H9 (cell line): Measurements from ENCODE around the gene RGS14. TPM values are rescaled to one million over a fixed set of nuclear protein-coding genes. Genes with fewer than 3 reads are reported as not detected.

Source experiments
- DNase-seq: peaks from one replicate; pipeline ENCODE4 v3.0.0-alpha.2; 2017
- H2AFZ ChIP-seq: one replicate; pipeline ENCODE4 v1.6.1; 2013; ENCODE audit warnings: mild to moderate bottlenecking, low read length, control low read depth, moderate library complexity
- H2AK5ac ChIP-seq: 2 replicates; pipeline ENCODE4 v1.6.1; 2013; ENCODE audit warnings: low read length, control low read depth, mixed read lengths; ENCODE audit not compliant: insufficient read length
- H2BK120ac ChIP-seq: one replicate; pipeline ENCODE4 v1.6.1; 2013; ENCODE audit warnings: low read depth, mild to moderate bottlenecking, low read length, control low read depth, inconsistent platforms; ENCODE audit not compliant: poor library complexity, severe bottlenecking
- H2BK12ac ChIP-seq: 2 replicates; pipeline ENCODE4 v1.6.1; 2013; ENCODE audit warnings: low read length, control low read depth, mixed read lengths, low read depth; ENCODE audit not compliant: insufficient read length
- H2BK15ac ChIP-seq: 2 replicates; pipeline ENCODE4 v1.6.1; 2013; ENCODE audit warnings: low read depth, low read length, control low read depth
- H2BK20ac ChIP-seq: one replicate; pipeline ENCODE4 v1.6.1; 2013; ENCODE audit warnings: low read depth, mild to moderate bottlenecking, low read length, control low read depth, inconsistent platforms; ENCODE audit not compliant: poor library complexity, severe bottlenecking
- H2BK5ac ChIP-seq: 2 replicates; pipeline ENCODE4 v1.6.1; 2013; ENCODE audit warnings: low read length, control low read depth, mixed read lengths; ENCODE audit not compliant: insufficient read length
- H3K14ac ChIP-seq: 2 replicates; pipeline ENCODE4 v1.6.1; 2013; ENCODE audit warnings: low read length, control low read depth; ENCODE audit not compliant: insufficient read depth
- H3K18ac ChIP-seq: 2 replicates; pipeline ENCODE4 v1.6.1; 2013; ENCODE audit warnings: low read depth, mild to moderate bottlenecking, mixed read lengths, low read length, control low read depth; ENCODE audit not compliant: insufficient read length
- H3K23ac ChIP-seq: 2 replicates; pipeline ENCODE4 v1.6.1; 2013; ENCODE audit warnings: low read length, control low read depth, mixed read lengths, low read depth; ENCODE audit not compliant: insufficient read length
- H3K23me2 ChIP-seq: 2 replicates; pipeline ENCODE4 v1.6.1; 2013; ENCODE audit warnings: low read depth, mild to moderate bottlenecking, mixed read lengths, low read length, control low read depth; ENCODE audit not compliant: insufficient read length, poor library complexity, severe bottlenecking
- H3K27ac ChIP-seq: 2 replicates; pipeline ENCODE4 v1.5.1; 2013; ENCODE audit warnings: low read length, control low read depth, mixed read lengths, low read depth; ENCODE audit not compliant: insufficient read length
- H3K27me3 ChIP-seq: 2 replicates; pipeline ENCODE4 v1.6.1; 2013; ENCODE audit warnings: low read length, control low read depth, inconsistent platforms; ENCODE audit not compliant: insufficient read depth
- H3K4ac ChIP-seq: 2 replicates; pipeline ENCODE4 v1.6.1; 2013; ENCODE audit warnings: low read depth, mild to moderate bottlenecking, control low read depth, inconsistent platforms, low read length, moderate library complexity
- H3K4me1 ChIP-seq: 2 replicates; pipeline ENCODE4 v1.6.1; 2013; ENCODE audit warnings: low read length, control low read depth, inconsistent platforms; ENCODE audit not compliant: insufficient read depth
- H3K4me2 ChIP-seq: 2 replicates; pipeline ENCODE4 v1.6.1; 2013; ENCODE audit warnings: low read length, control low read depth, mixed read lengths; ENCODE audit not compliant: insufficient read length, insufficient read depth
- H3K56ac ChIP-seq: 2 replicates; pipeline ENCODE4 v1.6.1; 2013; ENCODE audit warnings: low read depth, mild to moderate bottlenecking, mixed read lengths, low read length, control low read depth; ENCODE audit not compliant: insufficient read length
- H3K79me1 ChIP-seq: 2 replicates; pipeline ENCODE4 v1.6.1; 2013; ENCODE audit warnings: low read depth, mild to moderate bottlenecking, moderate library complexity, low read length, control low read depth, inconsistent platforms; ENCODE audit not compliant: insufficient read depth, poor library complexity, severe bottlenecking
- H3K79me2 ChIP-seq: 2 replicates; pipeline ENCODE4 v1.6.1; 2013; ENCODE audit warnings: low read length, control low read depth, inconsistent platforms; ENCODE audit not compliant: insufficient read depth
- H3K9ac ChIP-seq: 2 replicates; pipeline ENCODE4 v1.6.1; 2013; ENCODE audit warnings: low read length, control low read depth, mixed read lengths; ENCODE audit not compliant: insufficient read length; ENCODE audit errors: extremely low read depth
- H3K9me3 ChIP-seq: one replicate; pipeline ENCODE4 v1.6.1; 2013; ENCODE audit warnings: low read depth, low read length, inconsistent platforms; ENCODE audit not compliant: control insufficient read depth
- H3T11ph ChIP-seq: one replicate; pipeline ENCODE4 v1.6.1; 2013; ENCODE audit warnings: mild to moderate bottlenecking, low read length, control low read depth, inconsistent platforms
- H4K20me1 ChIP-seq: one replicate; pipeline ENCODE4 v1.6.1; 2013; ENCODE audit not compliant: control insufficient read depth, insufficient read length, insufficient read depth
- H4K5ac ChIP-seq: 2 replicates; pipeline ENCODE4 v1.6.1; 2013; ENCODE audit warnings: low read depth, mild to moderate bottlenecking, mixed read lengths, low read length, control low read depth; ENCODE audit not compliant: insufficient read length
- H4K8ac ChIP-seq: replicated peaks from 2 replicates; pipeline ENCODE4 v1.6.1; 2013; ENCODE audit warnings: low read length, control low read depth, mixed read lengths, low read depth; ENCODE audit not compliant: insufficient read length
- H4K91ac ChIP-seq: 2 replicates; pipeline ENCODE4 v1.6.1; 2013; ENCODE audit warnings: low read depth, mild to moderate bottlenecking, moderate library complexity, mixed read lengths, low read length, control low read depth; ENCODE audit not compliant: insufficient read length
- H3K27ac Mint-ChIP-seq, 3 experiments: 2 replicates in 2 of 3; 3 replicates in 1 of 3; pipeline ENCODE4 v1.8.0; 2020 to 2021; ENCODE audit warnings: mixed read lengths in 3 of 3, mild to moderate bottlenecking in 1 of 3, moderate library complexity in 1 of 3
- H3K27me3 Mint-ChIP-seq: 2 replicates; pipeline ENCODE4 v1.8.0; 2021; ENCODE audit warnings: low read depth, mild to moderate bottlenecking, moderate library complexity, mixed read lengths
- H3K36me3 Mint-ChIP-seq, 3 experiments: 2 replicates in 2 of 3; 3 replicates in 1 of 3; pipeline ENCODE4 v1.8.0; 2020 to 2021; ENCODE audit warnings: low read depth in 3 of 3, mixed read lengths in 3 of 3; ENCODE audit not compliant: insufficient read depth in 1 of 3
- H3K4me1 Mint-ChIP-seq, 2 experiments: 2 replicates each; pipeline ENCODE4 v1.8.0; 2020; ENCODE audit warnings: mixed read lengths in 2 of 2
- H3K4me3 Mint-ChIP-seq, 2 experiments: 2 replicates in 1 of 2; 3 replicates in 1 of 2; pipeline ENCODE4 v1.8.0; 2020 to 2021; ENCODE audit warnings: mild to moderate bottlenecking in 2 of 2, mixed read lengths in 2 of 2, moderate library complexity in 1 of 2
- H3K9me3 Mint-ChIP-seq, 2 experiments: 2 replicates in 1 of 2; 3 replicates in 1 of 2; pipeline ENCODE4 v1.8.0; 2020; ENCODE audit warnings: mild to moderate bottlenecking in 2 of 2, mixed read lengths in 2 of 2, moderate library complexity in 1 of 2
- WGBS: extraction: QIAGEN DNeasy Blood & Tissue Kit; methylation state at CpG from one replicate; pipeline ENCODE4 v1.1.7; 2013; ENCODE audit warnings: missing lambda C conversion rate, low lambda C conversion rate, mixed read lengths; ENCODE audit not compliant: insufficient read length; ENCODE audit errors: extremely low coverage; 5-methylcytosine and 5-hydroxymethylcytosine counted together
- total RNA-seq: library from RNA; stranded (reverse); gene quantifications from 2 replicates; pipeline ENCODE4 v1.2.1, GENCODE V29; 2021
- TF ChIP-seq, protein P1 (sequence below): fragments of 200-600 bp; sonication (generic); conservative IDR thresholded peaks from 3 replicates; pipeline ENCODE4 v1.8.0; 2021; ENCODE audit warnings: antibody characterized with exemption, mild to moderate bottlenecking

RGS14 gene
- total RNA-seq, 1 experiment from 2014 or later, result 12.3 TPM

DNA sequence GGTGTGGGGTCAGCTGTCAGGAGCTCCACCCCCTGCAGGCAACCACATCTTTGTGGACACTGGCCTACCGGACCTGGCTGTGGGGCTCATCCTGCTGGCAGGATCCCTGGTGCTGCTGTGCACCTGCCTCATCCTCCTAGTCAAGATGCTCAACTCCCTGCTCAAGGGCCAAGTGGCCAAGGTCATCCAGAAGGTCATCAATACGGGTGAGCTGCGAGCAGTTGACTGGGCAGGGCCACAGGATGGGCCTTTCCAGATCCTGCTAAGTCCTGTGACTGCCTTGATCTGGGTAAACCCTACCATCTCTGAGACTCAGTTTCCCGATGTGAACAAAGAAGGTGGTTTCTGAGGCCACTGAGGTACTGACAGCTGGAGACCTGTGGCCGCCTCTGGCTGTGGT, 36.3 kb downstream of the RGS14 start:
- no peaks in the 10 kb centered on the region for H3K23me2 ChIP-seq
- no peaks in the 10 kb centered on the region for H3K36me3 Mint-ChIP-seq
- H3K14ac ChIP-seq, result no peak overlapping the region
- H2AFZ ChIP-seq, result no peak overlapping the region
- H3K27me3 ChIP-seq, result no peaks in the 10 kb centered on the region; the same call in 1 of the 2 replicates
- no peak overlapping the region for H3K4me2 ChIP-seq
- no peak overlapping the region for H4K91ac ChIP-seq
- no peak overlapping the region for H3K4me3 Mint-ChIP-seq
- H3K27me3 Mint-ChIP-seq, result peaks cover 50% of the 10 kb centered on the region
- H2BK20ac ChIP-seq, result no peak overlapping the region
- H3K4ac ChIP-seq, result no peak overlapping the region
- no peaks in the 10 kb centered on the region for H3K9me3 ChIP-seq
- no peak overlapping the region for H2BK15ac ChIP-seq
- H3K27ac Mint-ChIP-seq, result no peak overlapping the region
- no peaks in the 10 kb centered on the region for H4K20me1 ChIP-seq
- no peak overlapping the region for H2BK12ac ChIP-seq
- TF ChIP-seq, protein P1, sequence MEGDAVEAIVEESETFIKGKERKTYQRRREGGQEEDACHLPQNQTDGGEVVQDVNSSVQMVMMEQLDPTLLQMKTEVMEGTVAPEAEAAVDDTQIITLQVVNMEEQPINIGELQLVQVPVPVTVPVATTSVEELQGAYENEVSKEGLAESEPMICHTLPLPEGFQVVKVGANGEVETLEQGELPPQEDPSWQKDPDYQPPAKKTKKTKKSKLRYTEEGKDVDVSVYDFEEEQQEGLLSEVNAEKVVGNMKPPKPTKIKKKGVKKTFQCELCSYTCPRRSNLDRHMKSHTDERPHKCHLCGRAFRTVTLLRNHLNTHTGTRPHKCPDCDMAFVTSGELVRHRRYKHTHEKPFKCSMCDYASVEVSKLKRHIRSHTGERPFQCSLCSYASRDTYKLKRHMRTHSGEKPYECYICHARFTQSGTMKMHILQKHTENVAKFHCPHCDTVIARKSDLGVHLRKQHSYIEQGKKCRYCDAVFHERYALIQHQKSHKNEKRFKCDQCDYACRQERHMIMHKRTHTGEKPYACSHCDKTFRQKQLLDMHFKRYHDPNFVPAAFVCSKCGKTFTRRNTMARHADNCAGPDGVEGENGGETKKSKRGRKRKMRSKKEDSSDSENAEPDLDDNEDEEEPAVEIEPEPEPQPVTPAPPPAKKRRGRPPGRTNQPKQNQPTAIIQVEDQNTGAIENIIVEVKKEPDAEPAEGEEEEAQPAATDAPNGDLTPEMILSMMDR, result no peak
- H3K23ac ChIP-seq, result no peak overlapping the region
- no peaks in the 10 kb centered on the region; the same call in 1 of the 2 replicates for H3K4me1 ChIP-seq
- H3K18ac ChIP-seq, result no peak overlapping the region
- H2BK120ac ChIP-seq, result no peak overlapping the region
- H3K9ac ChIP-seq, result no peak overlapping the region
- H3K79me1 ChIP-seq, result no peaks in the 10 kb centered on the region
- no peak overlapping the region for H3T11ph ChIP-seq
- no peak overlapping the region for H2BK5ac ChIP-seq
- no peak overlapping the region for H3K56ac ChIP-seq
- no peaks in the 10 kb centered on the region for H3K9me3 Mint-ChIP-seq
- H3K27ac ChIP-seq, result no peak overlapping the region
- no peak overlapping the region for H2AK5ac ChIP-seq
- no CpG with 5 or more reads among the region's 5 CpGs for WGBS
- H3K79me2 ChIP-seq, result no peaks in the 10 kb centered on the region
- no peak for DNase-seq
- no peak overlapping the region for H4K8ac ChIP-seq
- H3K4me1 Mint-ChIP-seq, result peaks cover 21 to 30% of the 10 kb centered on the region in 2 experiments
- H4K5ac ChIP-seq, result no peak overlapping the region
